Inflammatory macrophage treated with lipopolysaccharide for 4 hours (primary cell): ENCODE results near the gene ZNF618.
"Not testable (repeated sequence)": the region's sequence is repeated elsewhere in the genome, so short reads cannot be mapped to it uniquely, and the experiment has no call there.

Source experiments
- DNase-seq: peaks from one replicate; pipeline ENCODE4 v3.0.0-alpha.2; 2020

Gene ZNF618

DNA sequence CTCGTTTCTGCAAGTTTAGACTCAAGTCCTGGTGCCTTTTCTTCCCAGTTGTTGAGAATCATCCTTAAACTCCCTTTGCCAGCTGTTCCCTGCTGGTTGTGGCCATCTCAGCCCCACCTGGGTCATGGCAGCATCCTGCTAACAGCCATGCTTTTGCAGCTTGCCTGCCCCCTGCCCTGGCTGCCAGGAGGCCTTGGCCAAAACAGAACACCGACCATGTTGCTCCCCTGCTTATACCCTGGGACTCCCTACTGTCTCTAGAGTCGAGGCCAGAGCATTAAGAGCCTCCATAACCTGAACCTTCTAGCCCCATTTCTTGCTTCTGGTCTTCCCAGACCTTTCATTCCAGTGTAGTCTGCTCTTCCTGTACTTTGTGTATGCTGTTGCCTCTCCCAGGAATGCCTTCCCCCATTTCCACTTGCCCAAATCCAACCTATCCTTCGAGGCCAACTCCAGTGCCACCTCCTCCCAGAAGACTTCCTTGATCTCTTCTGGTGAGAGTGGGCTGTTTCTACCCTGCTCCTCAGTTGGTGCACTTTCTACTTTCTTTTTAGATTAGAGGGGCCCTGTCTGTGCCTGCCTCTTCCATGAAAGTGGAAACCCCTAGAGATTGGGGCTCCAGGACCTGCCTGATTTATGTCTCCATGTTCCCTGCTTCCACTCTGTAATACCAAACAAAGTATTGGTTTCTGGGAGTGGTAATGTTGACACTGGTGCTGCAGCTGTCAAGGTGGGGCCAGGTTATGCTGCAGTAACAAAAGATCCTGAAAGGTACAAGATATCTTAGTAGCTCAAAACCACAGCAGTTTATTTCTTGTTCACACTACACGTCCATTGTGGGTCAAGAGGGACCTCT is 113.8 kb downstream of the ZNF618 start:
- no peak for DNase-seq

DNA sequence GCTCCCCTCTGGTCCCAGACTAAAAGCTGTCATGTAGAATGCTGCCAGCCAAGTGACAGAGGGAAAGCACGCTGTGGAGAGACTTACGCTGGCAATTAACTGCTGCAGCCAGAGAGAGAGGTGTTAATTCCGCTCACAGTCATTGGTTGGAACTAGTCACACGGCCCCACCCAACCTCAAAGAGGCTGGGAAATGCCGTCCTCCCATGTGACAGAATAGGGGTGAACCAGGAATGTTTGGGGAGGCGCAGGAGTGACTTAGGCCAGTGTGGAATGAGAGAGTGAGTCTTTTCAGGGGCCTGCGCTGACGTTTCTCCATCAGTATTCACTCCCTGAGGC is 114.4 kb downstream of the ZNF618 start:
- no peak for DNase-seq

DNA sequence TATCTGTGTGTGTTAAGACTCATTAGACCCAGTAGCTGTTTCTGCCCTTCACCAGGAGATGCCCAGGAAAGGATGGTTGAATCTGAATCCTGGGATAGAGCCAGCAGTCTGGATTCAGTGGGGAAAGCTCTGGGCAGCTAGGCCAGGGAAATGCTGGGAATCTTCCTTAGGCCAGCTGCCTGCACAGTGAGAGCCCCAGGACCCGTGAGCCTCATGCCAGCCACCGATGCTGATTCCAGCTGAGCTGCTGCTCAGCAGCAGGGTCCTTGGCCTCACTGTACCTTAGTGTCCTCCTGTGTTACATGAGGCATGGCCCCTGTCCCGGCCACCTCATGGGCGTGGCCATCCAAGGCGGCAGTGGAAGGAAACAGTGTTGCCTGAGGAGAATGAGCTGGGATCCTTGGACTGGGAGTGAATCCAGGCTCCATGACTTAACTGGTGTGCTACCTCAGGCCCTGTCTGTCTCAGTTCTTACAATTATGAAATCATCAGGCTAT is 114.9 kb downstream of the ZNF618 start:
- no peak for DNase-seq

DNA sequence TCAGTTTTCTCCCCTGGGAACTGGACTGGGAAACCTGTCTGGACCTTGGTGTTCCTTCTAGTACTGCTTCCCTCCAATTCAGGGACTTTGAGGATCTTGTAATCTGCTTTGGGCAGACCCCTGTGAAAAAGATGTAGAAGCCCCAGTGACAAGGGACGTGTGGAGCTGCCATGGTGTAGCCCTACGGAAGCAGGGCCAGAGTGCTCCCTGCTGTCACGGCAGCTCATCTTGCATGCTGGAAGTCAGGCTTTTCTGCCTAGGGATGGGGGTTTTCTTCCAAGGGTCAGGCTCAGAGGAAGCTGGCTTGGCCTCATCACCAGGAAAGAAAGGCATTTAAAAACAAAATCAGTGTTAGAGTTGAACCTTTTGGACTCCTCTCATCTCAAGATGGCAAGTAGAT is 115.6 kb downstream of the ZNF618 start:
- no peak for DNase-seq

DNA sequence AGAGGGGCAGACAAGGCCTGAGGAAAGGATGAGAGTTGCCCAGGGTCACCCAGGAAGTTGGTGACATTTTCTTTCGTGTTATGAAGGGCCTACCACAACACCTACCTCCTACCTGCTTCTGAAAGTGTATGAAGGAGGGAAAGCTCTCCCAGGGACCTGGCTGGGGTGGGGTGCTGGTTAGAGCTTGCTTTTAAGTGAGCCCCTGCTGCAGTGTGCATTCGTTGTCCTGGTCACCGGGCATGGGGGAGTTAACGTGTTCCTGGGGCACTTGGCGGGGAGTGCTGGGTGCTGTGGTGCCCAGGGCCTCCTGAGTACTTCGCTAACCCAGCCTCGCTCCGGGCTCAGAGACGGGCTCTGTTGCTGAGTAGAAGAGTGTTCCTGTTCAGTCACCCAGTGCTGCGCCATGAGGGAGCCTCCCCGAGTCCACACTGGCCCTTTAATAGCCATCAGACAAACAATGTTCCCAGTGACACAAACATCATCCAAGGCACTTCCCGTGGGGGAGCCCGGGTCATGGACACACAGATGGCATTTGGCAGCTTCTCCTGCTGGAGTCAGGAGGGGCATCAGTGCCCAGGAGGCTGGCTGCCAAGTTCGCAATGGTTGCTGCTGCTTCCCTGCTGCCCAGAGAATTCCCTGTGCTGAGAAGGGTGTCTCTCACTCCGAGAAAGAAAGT is 116.3 kb downstream of the ZNF618 start:
- DNase-seq = no peak

DNA sequence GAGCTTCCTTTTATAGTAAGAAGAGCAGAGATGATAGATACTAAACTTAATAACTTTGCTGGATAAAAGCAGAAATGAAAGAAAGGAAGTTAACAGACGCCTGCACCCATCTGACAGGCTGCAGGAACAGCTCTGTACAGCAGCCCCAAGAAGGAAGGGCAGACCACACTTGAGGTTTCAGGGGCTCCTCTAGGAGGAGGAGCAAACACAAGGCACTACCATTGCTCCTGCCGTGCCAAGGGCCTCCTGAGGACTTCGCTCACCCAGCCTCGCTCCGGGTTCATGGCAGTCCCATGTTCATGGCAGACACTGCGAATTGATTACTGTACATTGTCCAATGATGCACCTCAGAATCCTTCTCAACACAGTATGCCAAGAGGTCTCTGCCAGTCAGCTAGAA is 116.9 kb downstream of the ZNF618 start:
- DNase-seq = peak; percentile 36

DNA sequence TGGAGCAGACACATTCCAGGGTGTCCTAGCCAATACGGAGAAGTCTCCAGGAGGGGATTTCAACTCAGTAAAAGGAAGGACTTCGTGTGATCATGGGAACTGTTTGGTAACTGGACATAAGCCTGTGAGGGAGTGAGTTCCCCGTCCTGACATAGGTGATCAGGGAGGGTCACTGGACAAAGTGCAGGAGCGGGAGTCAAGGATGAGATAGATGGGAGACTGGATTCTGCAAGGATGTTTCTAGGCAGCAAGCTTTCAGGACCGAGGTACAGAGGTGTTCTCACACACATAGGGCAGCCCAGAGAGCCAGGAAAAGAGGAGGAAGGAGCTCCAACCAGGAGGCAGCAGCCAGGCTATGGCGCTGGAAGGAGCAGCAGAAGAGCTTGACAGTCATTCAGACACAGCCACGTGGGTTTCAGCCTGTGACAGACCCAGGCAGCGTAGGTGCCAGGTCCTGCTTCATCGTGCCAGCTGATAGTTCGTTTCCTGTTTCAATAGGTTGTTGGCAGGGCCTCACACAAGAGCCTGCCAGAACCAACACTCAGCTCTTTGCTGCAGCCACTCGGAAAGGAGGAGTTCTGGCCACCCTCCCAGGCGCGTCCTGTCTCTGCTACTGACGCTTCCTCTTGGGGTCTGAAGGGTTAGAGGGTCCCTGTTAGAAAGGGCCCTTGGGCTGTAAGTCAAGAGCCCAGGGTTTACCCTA is 117.9 kb downstream of the ZNF618 start:
- peak; percentile 61 for DNase-seq

DNA sequence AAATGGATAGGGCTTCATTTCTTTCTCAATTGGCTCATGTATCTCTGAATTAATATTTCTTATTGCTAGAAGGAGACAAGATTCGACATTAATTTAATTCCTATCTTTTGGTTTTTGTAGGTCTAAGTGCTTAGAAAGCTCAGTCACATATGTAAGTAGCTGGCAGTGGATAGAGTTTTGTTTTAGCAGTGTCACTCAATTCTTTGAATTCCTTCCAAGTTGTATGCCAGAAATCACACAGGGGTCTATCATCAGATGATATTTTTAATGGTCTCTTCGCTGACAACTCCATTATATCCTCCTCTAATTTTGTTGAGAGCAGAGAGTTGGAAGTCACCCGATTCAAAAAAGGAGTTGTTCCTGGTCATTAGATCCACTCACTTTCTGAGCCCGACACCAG is 119.3 kb downstream of the ZNF618 start:
- DNase-seq = no peak

DNA sequence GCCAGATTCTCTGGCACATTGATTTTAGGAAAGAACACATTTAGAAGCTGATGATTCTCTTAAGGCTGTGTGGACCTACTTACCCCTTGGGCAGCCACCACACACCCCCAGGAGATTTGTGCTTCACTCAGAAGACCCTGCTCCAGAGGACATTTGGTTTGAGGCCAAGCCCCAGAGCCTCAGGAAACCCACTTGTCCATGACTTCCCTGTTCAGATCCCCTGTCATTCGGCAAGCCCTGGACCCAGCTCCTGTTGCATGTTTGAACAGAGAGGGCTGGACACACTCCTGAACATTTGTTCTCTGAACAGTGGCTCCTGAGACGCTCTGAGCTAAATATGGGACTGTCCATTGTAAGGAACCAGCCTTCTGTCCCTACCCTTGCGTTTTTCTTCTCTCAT is 119.9 kb downstream of the ZNF618 start:
- DNase-seq = no peak

DNA sequence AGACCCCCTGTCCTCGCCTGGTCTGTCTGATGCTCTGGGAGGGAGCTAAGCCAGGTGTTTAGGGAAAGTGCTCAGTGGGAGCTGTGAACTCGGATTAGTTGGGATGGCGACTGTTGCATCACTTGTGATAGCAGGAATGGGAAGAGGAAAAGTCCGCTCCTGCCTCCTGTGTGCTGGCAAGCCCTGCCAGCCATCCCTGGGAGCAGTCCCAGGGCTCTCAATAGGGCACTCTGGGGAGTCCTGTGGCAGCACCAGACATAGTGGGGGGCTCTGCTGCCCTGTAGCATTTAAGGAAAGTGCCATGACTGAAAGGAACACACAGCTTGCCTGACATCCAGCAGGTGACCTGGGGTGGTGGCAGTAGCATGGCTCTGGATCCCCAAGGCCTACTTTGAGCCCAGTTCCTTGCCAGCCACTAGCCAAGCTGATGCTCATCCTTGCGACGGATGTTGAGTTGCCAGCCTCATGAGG is 120.5 kb downstream of the ZNF618 start:
- DNase-seq = no peak

DNA sequence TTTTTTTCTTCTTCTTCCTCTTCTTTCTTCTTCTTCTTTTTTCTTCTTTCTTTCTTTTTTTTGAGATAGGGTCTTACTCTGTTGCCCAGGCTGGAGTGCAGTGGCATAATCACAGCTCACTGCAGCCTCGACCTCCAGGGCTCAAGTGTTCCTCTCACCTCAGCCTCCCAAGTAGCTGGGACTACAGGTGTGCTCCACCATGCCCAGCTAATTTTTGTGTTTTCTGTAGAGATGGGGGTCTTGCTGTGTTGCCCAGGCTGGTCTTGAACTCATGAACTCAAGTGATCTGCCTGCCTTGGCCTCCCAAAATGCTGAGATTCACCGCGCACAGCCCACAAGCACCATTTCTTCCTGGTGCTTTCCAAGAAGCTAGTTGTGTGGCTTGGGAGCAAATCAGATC is 121.0 kb downstream of the ZNF618 start:
- DNase-seq = not testable (repeated sequence)

DNA sequence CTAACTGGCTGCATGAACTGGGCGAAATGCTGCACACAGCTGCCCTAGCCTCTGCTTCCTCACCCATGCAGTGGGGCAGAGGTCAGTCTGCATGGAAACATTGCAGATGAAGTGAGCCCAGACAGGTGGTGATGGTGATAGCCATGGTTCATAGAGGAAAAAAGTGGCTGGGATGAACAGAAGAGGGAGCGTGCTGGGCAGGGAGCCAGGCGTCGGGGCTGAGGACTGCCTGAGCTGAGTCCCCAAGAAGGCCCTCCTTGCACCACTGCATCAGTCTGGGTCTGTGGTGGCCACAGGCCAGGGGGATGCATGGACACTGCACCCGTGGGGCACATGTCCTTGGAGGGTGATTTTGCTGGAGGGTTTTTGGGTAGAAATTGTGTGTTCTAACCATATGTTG is 121.5 kb downstream of the ZNF618 start:
- DNase-seq = no peak

DNA sequence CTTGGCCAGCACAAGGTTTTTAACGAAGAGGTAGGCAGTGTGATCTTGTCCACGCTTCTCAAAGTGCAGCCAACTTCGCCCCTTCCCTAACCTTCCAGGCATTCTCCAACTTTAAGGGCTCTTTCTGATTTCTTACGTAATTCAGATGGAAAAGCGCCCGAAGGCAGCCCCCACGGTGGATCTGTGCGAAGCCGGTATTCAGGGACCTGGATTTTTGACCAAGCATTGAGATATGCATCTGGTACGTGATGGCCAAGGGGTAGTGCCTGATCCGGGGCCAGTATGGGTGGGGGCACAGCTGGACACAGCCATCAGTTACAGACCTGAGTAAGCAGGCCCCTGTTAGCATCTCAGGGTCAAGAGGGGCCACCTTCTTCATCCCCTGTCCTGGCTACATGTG is 122.0 kb downstream of the ZNF618 start:
- no peak for DNase-seq

DNA sequence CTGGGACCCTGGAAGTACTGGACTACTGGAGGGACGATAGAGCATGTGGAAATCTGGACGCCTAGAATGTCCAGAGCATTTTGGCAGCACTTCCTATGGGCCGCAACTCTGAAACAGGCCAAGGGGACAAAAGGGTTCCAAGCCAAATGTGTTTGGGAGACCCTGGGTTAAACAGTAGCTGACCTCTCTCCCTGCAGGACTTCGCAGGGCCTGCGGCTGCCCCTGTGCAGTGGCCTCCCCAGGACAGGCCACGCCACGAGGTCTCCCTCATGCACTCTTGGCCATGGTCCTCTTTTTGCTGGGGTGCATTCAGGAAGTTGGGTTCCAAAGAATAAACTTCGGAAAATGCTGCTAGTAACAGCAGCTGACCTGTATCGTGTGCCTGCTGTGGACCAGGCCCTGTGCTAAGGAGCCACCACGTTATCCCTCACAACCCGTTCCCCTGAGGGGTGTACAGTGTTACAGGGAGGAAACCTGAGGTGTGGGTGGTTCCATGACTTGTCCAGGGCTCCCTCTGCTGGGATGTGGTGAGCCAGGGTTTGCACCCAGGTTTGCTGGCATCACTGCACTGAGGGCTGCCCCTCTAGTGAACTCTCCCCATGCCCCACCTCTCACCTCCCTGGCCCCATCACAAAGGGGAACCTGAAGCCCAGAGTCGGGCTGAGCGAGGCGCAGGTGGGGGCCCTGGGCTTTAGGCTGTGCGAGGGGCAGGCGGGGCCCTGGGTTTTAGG is 122.6 kb downstream of the ZNF618 start:
- DNase-seq = no peak

DNA sequence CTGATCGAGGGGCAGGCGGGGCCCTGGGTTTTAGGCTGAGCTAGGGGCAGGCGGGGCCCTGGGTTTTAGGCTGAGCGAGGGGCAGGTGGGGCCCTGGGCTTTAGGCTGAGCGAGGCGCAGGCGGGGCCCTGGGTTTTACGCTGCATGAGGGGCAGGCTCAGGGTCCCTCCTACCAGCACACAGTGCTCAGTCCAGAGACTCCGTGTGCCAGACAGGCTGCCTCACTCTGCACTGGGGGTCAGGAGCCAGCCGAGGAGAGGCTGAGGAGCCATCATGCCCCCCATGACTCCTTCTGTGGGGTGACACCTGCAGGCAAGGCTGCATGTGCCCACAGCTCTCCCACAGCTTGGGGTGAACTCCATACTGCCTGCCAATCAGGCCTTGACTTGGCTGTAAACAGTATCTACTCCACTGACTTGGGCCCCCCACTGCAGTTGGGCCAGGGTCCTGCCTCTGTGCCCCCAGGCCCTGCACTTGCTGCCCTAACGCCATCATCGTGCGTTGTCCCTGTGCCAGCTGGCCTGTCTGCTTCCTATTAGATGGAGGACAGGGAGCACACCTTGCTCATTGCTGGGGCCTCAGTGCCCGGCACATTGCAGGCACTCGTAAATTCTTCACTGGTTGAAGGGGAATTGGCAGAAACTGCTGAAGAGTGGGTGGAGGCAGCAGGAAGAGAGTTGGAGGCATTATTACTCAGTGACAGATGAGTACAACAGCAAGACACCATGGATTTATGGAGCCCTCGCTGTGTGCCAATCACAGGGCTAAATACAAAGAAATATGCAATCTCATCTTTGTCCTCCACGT is 123.3 kb downstream of the ZNF618 start:
- DNase-seq = peak; percentile 39

DNA sequence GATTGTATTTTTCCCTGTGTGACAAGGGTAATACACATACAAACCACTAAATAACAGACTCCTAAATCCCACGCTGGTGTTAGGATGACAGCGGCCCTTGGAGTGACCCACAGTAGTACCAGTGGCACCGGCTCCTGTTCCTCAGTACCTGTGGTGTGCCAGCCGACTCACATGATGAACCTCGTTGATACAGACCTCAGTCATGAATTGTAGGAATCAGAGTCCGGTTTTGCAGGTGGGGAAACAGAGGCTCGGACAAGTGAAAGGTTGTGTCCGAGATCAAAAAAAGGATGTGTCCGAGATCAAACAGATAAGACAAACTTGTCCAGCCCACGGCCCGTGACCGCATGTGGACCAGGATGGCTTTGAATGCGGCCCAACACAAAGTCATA is 124.0 kb downstream of the ZNF618 start:
- no peak for DNase-seq

DNA sequence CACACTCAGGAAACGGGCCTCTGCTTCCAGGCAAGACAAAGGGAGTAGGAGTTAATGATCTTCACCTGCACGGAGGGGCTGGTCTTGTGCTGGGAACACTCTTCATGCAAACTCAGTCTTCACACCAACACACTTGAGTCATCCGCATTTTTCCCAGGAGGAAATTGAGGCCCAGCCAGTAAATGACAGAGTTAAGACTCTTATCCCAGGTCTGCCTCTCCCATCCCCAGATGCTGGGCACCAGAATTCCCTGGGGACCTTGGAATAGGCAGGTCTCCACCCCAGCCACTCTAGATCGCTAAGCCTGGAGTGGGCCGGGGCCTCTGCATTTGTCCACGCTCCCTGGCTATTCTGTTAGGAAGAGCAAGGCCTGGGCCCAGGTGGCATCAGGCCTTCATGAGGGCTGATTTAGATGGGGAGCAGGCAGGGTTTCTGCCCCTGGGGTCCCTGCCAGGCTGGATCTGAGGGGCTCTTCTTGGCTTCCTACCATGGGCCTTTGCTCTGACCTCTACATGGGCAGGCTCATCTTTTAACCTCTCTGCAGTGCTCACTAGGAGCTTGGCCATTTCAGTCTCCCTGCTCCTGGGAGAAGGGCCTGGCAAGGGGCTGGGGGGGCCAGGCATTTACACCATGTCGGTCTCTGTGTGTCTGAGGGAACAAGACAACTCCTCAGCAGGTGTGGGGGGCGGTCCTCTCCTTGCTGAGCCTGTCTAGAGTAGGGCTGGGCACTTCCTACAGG is 124.7 kb downstream of the ZNF618 start:
- no peak for DNase-seq

DNA sequence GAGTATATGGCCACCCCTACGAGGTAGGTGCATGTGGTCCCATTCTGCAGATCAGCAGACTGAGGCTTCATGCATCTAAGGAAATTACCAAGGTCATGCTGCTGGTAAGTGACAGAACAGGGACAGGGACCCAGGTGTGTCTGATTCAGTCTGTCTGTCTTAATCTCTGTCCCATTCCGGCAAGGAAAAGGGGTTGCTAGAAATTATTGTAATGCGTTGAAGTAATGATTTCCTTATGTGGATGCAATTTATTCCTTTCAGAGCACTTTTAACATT is 125.2 kb downstream of the ZNF618 start:
- DNase-seq = no peak

DNA sequence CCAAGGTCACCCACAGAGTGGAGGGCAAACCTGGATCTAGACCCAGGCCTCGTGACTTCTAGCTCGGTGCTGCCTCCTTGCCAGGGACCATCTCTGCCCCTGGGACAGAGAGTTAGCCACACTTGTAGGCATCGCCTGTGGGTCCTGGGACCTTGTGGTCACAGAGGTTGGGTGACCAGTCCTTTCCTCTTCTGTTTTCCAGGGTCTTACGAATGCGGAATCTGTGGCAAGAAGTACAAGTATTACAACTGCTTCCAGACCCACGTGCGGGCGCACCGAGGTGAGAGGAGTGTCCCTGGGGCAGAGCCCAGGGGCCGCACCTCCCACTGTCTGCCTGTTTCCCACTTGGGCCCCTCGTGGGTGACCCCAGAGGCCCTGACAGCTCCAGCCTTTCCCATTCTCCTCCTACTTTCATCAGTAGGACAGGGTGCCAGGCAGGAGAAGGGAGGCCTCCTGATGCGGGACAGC is 125.7 kb downstream of the ZNF618 start:
- DNase-seq = no peak

DNA sequence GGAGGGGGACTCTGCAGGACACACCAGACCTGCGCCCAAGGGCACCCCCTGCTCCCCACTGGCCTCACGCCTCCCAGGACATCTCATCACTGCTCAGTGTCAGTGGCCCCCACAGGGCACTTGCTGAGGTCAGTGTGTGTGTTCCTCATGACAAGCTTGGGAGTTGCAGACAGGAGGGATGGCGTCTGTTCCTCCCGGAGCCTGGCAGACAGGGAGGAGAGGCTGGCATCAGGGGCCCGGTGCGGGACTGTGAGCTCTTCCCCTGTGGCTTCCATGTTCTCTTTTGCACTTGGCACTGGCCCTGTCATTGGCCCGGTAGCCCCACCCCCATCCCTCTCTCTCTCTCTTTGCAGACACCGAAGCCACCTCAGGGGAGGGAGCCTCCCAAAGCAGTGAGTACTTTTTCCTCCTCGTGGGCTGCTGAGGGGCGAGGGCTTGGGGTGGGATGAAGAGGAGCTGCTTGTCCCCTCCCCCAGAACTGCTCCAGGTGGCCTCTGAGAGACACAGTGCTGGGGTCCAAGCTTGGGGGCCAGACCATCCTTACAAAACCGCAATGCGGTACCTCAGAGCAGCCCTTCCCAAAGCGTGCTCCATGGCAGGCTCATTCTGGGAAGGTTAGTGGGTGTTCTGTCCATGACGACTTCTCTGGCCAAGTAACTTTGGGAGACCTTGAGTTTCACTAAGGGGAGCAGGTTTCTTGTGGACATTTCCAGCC is 126.3 kb downstream of the ZNF618 start:
- no peak for DNase-seq

DNA sequence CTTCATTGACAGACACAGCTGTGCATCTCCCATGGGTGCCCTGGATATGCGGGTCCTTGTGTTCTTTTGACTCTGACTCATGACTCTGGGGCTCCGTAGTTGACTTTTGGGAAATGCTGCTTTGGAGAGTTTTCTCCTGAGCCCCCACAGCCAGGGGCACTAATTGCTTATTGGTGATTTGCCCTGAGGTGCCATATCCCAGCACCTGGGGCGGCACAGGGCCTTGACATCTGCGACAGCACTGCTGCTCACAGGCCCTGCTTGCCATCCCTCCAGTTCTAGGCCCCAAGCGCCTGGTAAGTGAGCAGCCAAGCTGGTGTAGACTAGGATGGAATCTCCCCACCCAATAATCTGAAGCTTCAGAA is 126.9 kb downstream of the ZNF618 start:
- no peak for DNase-seq
